ENCODE measurements around the gene ACYP1. TPM values are rescaled to one million over a fixed set of nuclear protein-coding genes. Genes with fewer than 3 reads are reported as not detected.

The ACYP1 gene
- polyA plus RNA-seq, 1 of the 3 experiments (the other 2 are of a cell fraction), result 53.5 TPM

- Histone ChIP-seq H3K79me2 (ENCODE audit: insufficient read depth) (peaks cover 54% of the 10 kb centered on the region), H3F3A (replicated peaks; ENCODE audit: insufficient read depth) (peaks cover 26% of the 10 kb centered on the region), H3K27me3 (ENCODE audit: insufficient read depth) (no peaks in the 10 kb centered on the region), H3K27ac (ENCODE audit: low read depth in 2 of 2, low read length in 1 of 2) (peak overlapping the region in 1 of 2 experiments; percentile 5; a peak in 1 of 4 replicates), H3K4me1 (ENCODE audit: control insufficient read depth in 1 of 2, insufficient read depth in 2 of 2, low read depth in 1 of 2, low read length in 1 of 2) (peaks cover 0 to 8% of the 10 kb centered on the region in 2 experiments; a peak in 1 of 4 replicates), H2AFZ (ENCODE audit: low read depth) (peak overlapping the region; percentile 75), H4K20me1 (ENCODE audit: insufficient read depth) (no peaks in the 10 kb centered on the region), H3K9ac (peak overlapping the region; percentile 69; the same call in 1 of the 2 replicates), H3K9me3 (0 out of 2 replicates have a peak, but pooled peaks cover 5% of the 10 kb centered on the region), H3K9me2 (no peaks in the 10 kb centered on the region), H3K4me2 (peak overlapping the region; percentile 92), H3K36me3 (replicated peaks in 1 of 2; ENCODE audit: control insufficient read depth in 1 of 2, insufficient read depth in 2 of 2, low read length in 1 of 2) (peaks cover 0 to 13% of the 10 kb centered on the region in 2 experiments), H3K4me3 (ENCODE audit: low read depth in 2 of 2, low read length in 1 of 2) (peak overlapping the region; percentile 71 to 78)
- no peak for TF ChIP-seq USF2 (IDR thresholded peaks at IDR 0.05; ENCODE audit: borderline replicate concordance, low read depth, low read length)
- no peak for TF ChIP-seq MXI1 (IDR thresholded peaks at IDR 0.05; ENCODE audit: low read depth, low read length)
- no peak for TF ChIP-seq EP300 (IDR thresholded peaks at IDR 0.05; ENCODE audit: borderline replicate concordance in 1 of 2, low read depth in 1 of 2, low read length in 1 of 2)
- no peak for TF ChIP-seq TEAD4 (IDR thresholded peaks at IDR 0.05; ENCODE audit: borderline replicate concordance, insufficient read depth)
- no peak for TF ChIP-seq POLR2AphosphoS5 (IDR thresholded peaks at IDR 0.05; ENCODE audit: low read depth, low read length)
- TF ChIP-seq ELF1 (IDR thresholded peaks at IDR 0.05), result no peak
- TF ChIP-seq CTCF (IDR thresholded peaks at IDR 0.05), result no peak
- no peak for TF ChIP-seq TAF1 (IDR thresholded peaks at IDR 0.05; ENCODE audit: borderline replicate concordance, low read depth, low read length)
- no peak for TF ChIP-seq FOXJ3 (CRISPR knock-in tag; IDR thresholded peaks at IDR 0.05)
- no peak for TF ChIP-seq RXRA (IDR thresholded peaks at IDR 0.05; ENCODE audit: borderline replicate concordance, low read depth)
- TF ChIP-seq CHD2 (IDR thresholded peaks at IDR 0.05; ENCODE audit: low read length, partially characterized antibody), result no peak
- TF ChIP-seq USF1 (IDR thresholded peaks at IDR 0.05; ENCODE audit: borderline replicate concordance, low read depth), result no peak
- TF ChIP-seq ZBTB33 (IDR thresholded peaks at IDR 0.05; ENCODE audit: borderline replicate concordance, low read depth), result no peak
- DNase-seq, result no peak
- 59% methylated on average over 8 of the region's 8 CpGs for WGBS (ENCODE audit: low lambda C conversion rate)
- ChIA-PET POLR2A (no interaction called here), CTCF (interaction anchor here (0.9 to 5.6 kb wide), 11 partner anchors 10 to 497 kb away, joined by 3 to 26 read pairs (median 4); partner anchors contain the start of gene MLH3)
Observed at GRCh38 chr14:75064205-75064567, 362 bp upstream of the ACYP1 start.

Data from SK-N-SH (cell line).